Nephron (organoid): ENCODE measurements around the gene C15orf39.
"Not testable (repeated sequence)": the region's sequence is repeated elsewhere in the genome, so short reads cannot be mapped to it uniquely, and the experiment has no call there.

Experiments used
- H3K27ac Mint-ChIP-seq, 3 experiments: 2 replicates each; pipeline ENCODE4 v1.8.0; 2020; ENCODE audit warnings: mixed read lengths in 3 of 3, mild to moderate bottlenecking in 2 of 3, moderate library complexity in 1 of 3
- H3K27me3 Mint-ChIP-seq: 2 replicates; pipeline ENCODE4 v1.8.0; 2021; ENCODE audit warnings: low read depth, mild to moderate bottlenecking, moderate library complexity, mixed read lengths
- H3K36me3 Mint-ChIP-seq: 2 replicates; pipeline ENCODE4 v1.8.0; 2020; ENCODE audit warnings: low read depth, mixed read lengths
- H3K4me1 Mint-ChIP-seq: 2 replicates; pipeline ENCODE4 v1.8.0; 2020; ENCODE audit warnings: mixed read lengths
- H3K4me3 Mint-ChIP-seq, 3 experiments: 2 replicates each; pipeline ENCODE4 v1.8.0; 2020; ENCODE audit warnings: mild to moderate bottlenecking in 3 of 3, mixed read lengths in 3 of 3, moderate library complexity in 2 of 3
- H3K9me3 Mint-ChIP-seq: 2 replicates; pipeline ENCODE4 v1.8.0; 2020; ENCODE audit warnings: mixed read lengths
- CTCF ChIP-seq, 3 experiments: fragments of 200-600 bp; sonication (generic); IDR thresholded peaks; one replicate each; pipeline ENCODE4 v1.5.0; 2021; ENCODE audit warnings: antibody characterized with exemption in 3 of 3; ENCODE audit not compliant: unreplicated experiment in 3 of 3

C15orf39 gene

GRCh38 chr15:75214293-75215096 is 12.8 kb downstream of the C15orf39 start:
- H3K27me3 Mint-ChIP-seq = no peaks in the 10 kb centered on the region
- peaks cover 3% of the 10 kb centered on the region for H3K4me1 Mint-ChIP-seq
- H3K4me3 Mint-ChIP-seq = no peak overlapping the region
- H3K27ac Mint-ChIP-seq = no peak overlapping the region
- peaks cover 3% of the 10 kb centered on the region for H3K36me3 Mint-ChIP-seq
- no peak for TF ChIP-seq CTCF (IDR thresholded peaks at IDR 0.05; ENCODE audit: unreplicated experiment in 3 of 3)
- no peaks in the 10 kb centered on the region for H3K9me3 Mint-ChIP-seq

- peaks cover 3% of the 10 kb centered on the region for H3K36me3 Mint-ChIP-seq
- no peak overlapping the region for H3K27ac Mint-ChIP-seq
- H3K9me3 Mint-ChIP-seq = no peaks in the 10 kb centered on the region
- H3K4me1 Mint-ChIP-seq = peaks cover 3% of the 10 kb centered on the region
- TF ChIP-seq CTCF (IDR thresholded peaks at IDR 0.05; ENCODE audit: unreplicated experiment in 3 of 3) = no peak
- no peaks in the 10 kb centered on the region for H3K27me3 Mint-ChIP-seq
- H3K4me3 Mint-ChIP-seq = no peak overlapping the region
Measured at GRCh38 chr15:75215107-75216004, 13.7 kb downstream of the C15orf39 start.

GRCh38 chr15:75217012-75217411 is 15.3 kb downstream of the C15orf39 start:
- H3K27me3 Mint-ChIP-seq = no peaks in the 10 kb centered on the region
- H3K36me3 Mint-ChIP-seq = peaks cover 3% of the 10 kb centered on the region
- no peaks in the 10 kb centered on the region for H3K9me3 Mint-ChIP-seq
- no peak for TF ChIP-seq CTCF (IDR thresholded peaks at IDR 0.05; ENCODE audit: unreplicated experiment in 3 of 3)
- H3K4me1 Mint-ChIP-seq = peaks cover 3% of the 10 kb centered on the region
- H3K4me3 Mint-ChIP-seq = no peak overlapping the region
- H3K27ac Mint-ChIP-seq = no peak overlapping the region

- not testable (repeated sequence) for H3K27me3 Mint-ChIP-seq, H3K36me3 Mint-ChIP-seq, H3K4me1 Mint-ChIP-seq, H3K27ac Mint-ChIP-seq, H3K4me3 Mint-ChIP-seq, H3K9me3 Mint-ChIP-seq
Measured at GRCh38 chr15:75217574-75217973, 15.9 kb downstream of the C15orf39 start.

GRCh38 chr15:75219507-75219929 is 17.8 kb downstream of the C15orf39 start:
- H3K4me3 Mint-ChIP-seq, H3K9me3 Mint-ChIP-seq, H3K36me3 Mint-ChIP-seq, H3K27me3 Mint-ChIP-seq, H3K4me1 Mint-ChIP-seq: not testable (repeated sequence)
- H3K27ac Mint-ChIP-seq = peak overlapping the region; percentile 62 to 77 (median 67)

GRCh38 chr15:75223688-75224087 is 22.0 kb downstream of the C15orf39 start:
- Mint-ChIP-seq H3K9me3 (no peaks in the 10 kb centered on the region), H3K27ac (no peak overlapping the region), H3K4me1 (no peaks in the 10 kb centered on the region), H3K27me3 (no peaks in the 10 kb centered on the region), H3K4me3 (no peak overlapping the region), H3K36me3 (no peaks in the 10 kb centered on the region)
- no peak for TF ChIP-seq CTCF (IDR thresholded peaks at IDR 0.05; ENCODE audit: unreplicated experiment in 3 of 3)
